IMR-90 (cell line): ENCODE data around the gene AKAP13. TPM values are rescaled to one million over a fixed set of nuclear protein-coding genes. Genes with fewer than 3 reads are reported as not detected.

ENCODE experiments used
- ATAC-seq: fragments of 200-7000 bp; cut with Tn5 transposase; 2 replicates; pipeline ENCODE4 v1.9.1; 2020; ENCODE audit warnings: low read depth, mild to moderate bottlenecking, moderate library complexity
- BruUV-seq: library from RNA; stranded (reverse); fragments of 400-500 nt; replicated peaks from 2 replicates; lab custom pipeline; 2021; lab: Mats Ljungman, UMichigan
- CTCF ChIA-PET: fragments of 300-600 bp; formaldehyde crosslinking; extraction: SDS; loops from one replicate; lab custom pipeline; 2021; ENCODE audit warnings: antibody characterized with exemption; lab: Yijun Ruan, JAX
- POLR2A ChIA-PET: fragments of 300-600 bp; sonication (Branson Sonifier 250); formaldehyde crosslinking; loops from one replicate; lab custom pipeline; 2022; ENCODE audit warnings: antibody characterized with exemption; ENCODE audit not compliant: unreplicated experiment; lab: Charles Lee
- DNase-seq: peaks from one replicate; pipeline ENCODE4 v3.0.0; 2013
- H2AFZ ChIP-seq: replicated peaks from 2 replicates; pipeline ENCODE3; 2013; ENCODE audit warnings: low read length, mild to moderate bottlenecking; ENCODE audit not compliant: poor library complexity
- H2AK5ac ChIP-seq: 2 replicates; pipeline ENCODE4 v1.6.1; 2013; ENCODE audit warnings: low read depth, low read length, inconsistent platforms
- H2AK9ac ChIP-seq: replicated peaks from 2 replicates; pipeline ENCODE3; 2013; ENCODE audit warnings: mild to moderate bottlenecking, low read depth, low read length, moderate library complexity; ENCODE audit not compliant: poor library complexity
- H2BK120ac ChIP-seq: 2 replicates; pipeline ENCODE4 v1.6.1; 2013; ENCODE audit warnings: low read depth, low read length, inconsistent platforms
- H2BK15ac ChIP-seq: 3 replicates; pipeline ENCODE4 v1.6.1; 2013; ENCODE audit warnings: low read depth, low read length, inconsistent platforms
- H2BK20ac ChIP-seq: 2 replicates; pipeline ENCODE4 v1.6.1; 2013; ENCODE audit warnings: low read depth, mild to moderate bottlenecking, inconsistent platforms, low read length, moderate library complexity
- H2BK5ac ChIP-seq: 2 replicates; pipeline ENCODE4 v1.6.1; 2013; ENCODE audit warnings: mild to moderate bottlenecking, low read depth, low read length, inconsistent platforms; ENCODE audit not compliant: poor library complexity, severe bottlenecking
- H3K14ac ChIP-seq: replicated peaks from 2 replicates; pipeline ENCODE4 v1.6.1; 2013; ENCODE audit warnings: low read depth, low read length, inconsistent platforms
- H3K18ac ChIP-seq: 2 replicates; pipeline ENCODE4 v1.6.1; 2013; ENCODE audit warnings: low read depth, low read length, control low read depth
- H3K23ac ChIP-seq: 2 replicates; pipeline ENCODE4 v1.6.1; 2013; ENCODE audit warnings: low read depth, low read length, inconsistent platforms
- H3K27ac ChIP-seq: 2 replicates; pipeline ENCODE4 v1.5.1; 2013; ENCODE audit warnings: mild to moderate bottlenecking, control low read depth, low read length; ENCODE audit not compliant: insufficient read depth
- H3K27me3 ChIP-seq: 2 replicates; pipeline ENCODE4 v1.6.1; 2013; ENCODE audit warnings: low read length; ENCODE audit not compliant: control insufficient read depth, insufficient read depth
- H3K36me3 ChIP-seq: 2 replicates; pipeline ENCODE4 v1.6.1; 2013; ENCODE audit warnings: low read length, mixed read lengths; ENCODE audit not compliant: control insufficient read depth, insufficient read depth
- H3K4ac ChIP-seq: 2 replicates; pipeline ENCODE4 v1.6.1; 2013; ENCODE audit warnings: low read depth, low read length, inconsistent platforms
- H3K4me1 ChIP-seq: 2 replicates; pipeline ENCODE4 v1.6.1; 2013; ENCODE audit warnings: low read length, mixed read lengths; ENCODE audit not compliant: control insufficient read depth, insufficient read depth
- H3K4me2 ChIP-seq: 2 replicates; pipeline ENCODE4 v1.6.1; 2013; ENCODE audit warnings: low read depth, mild to moderate bottlenecking, control low read depth, low read length, moderate library complexity
- H3K4me3 ChIP-seq: 2 replicates; pipeline ENCODE4 v1.5.1; 2013; ENCODE audit warnings: low read depth, mild to moderate bottlenecking, control low read depth, low read length, moderate library complexity; ENCODE audit not compliant: insufficient read depth
- H3K56ac ChIP-seq: 2 replicates; pipeline ENCODE4 v1.6.1; 2013; ENCODE audit warnings: low read length, inconsistent platforms; ENCODE audit not compliant: insufficient read depth; ENCODE audit errors: extremely low read depth
- H3K79me1 ChIP-seq, 2 experiments: 2 replicates each; pipeline ENCODE4 v1.6.1; 2013; ENCODE audit warnings: low read length in 2 of 2, inconsistent platforms in 1 of 2, low read depth in 1 of 2
- H3K9ac ChIP-seq: 2 replicates; pipeline ENCODE4 v1.6.1; 2013; ENCODE audit warnings: low read depth, low read length, control low read depth
- H3K9me1 ChIP-seq: 2 replicates; pipeline ENCODE4 v1.6.1; 2013; ENCODE audit warnings: low read length, inconsistent platforms; ENCODE audit not compliant: insufficient read depth
- H3K9me3 ChIP-seq: 2 replicates; pipeline ENCODE4 v1.6.1; 2013; ENCODE audit warnings: low read length; ENCODE audit not compliant: control insufficient read depth, insufficient read depth
- H4K20me1 ChIP-seq: 2 replicates; pipeline ENCODE4 v1.6.1; 2013; ENCODE audit warnings: low read length, inconsistent platforms; ENCODE audit not compliant: insufficient read depth
- H4K5ac ChIP-seq: 2 replicates; pipeline ENCODE4 v1.6.1; 2013; ENCODE audit warnings: mild to moderate bottlenecking, low read depth, low read length, control low read depth
- H4K8ac ChIP-seq, 2 experiments: 2 replicates each; pipeline ENCODE4 v1.6.1; 2013; ENCODE audit warnings: low read depth in 2 of 2, low read length in 2 of 2, control low read depth in 1 of 2, inconsistent platforms in 1 of 2
- H4K91ac ChIP-seq: 2 replicates; pipeline ENCODE4 v1.6.1; 2013; ENCODE audit warnings: low read depth, low read length, inconsistent platforms; ENCODE audit not compliant: insufficient read depth
- BHLHE40 ChIP-seq: fragments of 150-350 bp; IDR thresholded peaks from 2 replicates; pipeline ENCODE4 v1.6.1; 2016; ENCODE audit warnings: mild to moderate bottlenecking, low read depth, low read length
- CEBPB ChIP-seq: IDR thresholded peaks from 2 replicates; pipeline ENCODE4 v1.6.1; 2012; ENCODE audit warnings: low read depth, low read length, improper control_type of control experiment
- CHD1 ChIP-seq: IDR thresholded peaks from 2 replicates; pipeline ENCODE4 v1.6.1; 2012; ENCODE audit warnings: low read depth, low read length, improper control_type of control experiment
- FOS ChIP-seq: fragments of 150-350 bp; IDR thresholded peaks from 2 replicates; pipeline ENCODE4 v1.6.1; 2016; ENCODE audit warnings: low read depth, low read length
- MAFK ChIP-seq: IDR thresholded peaks from 2 replicates; pipeline ENCODE4 v1.6.1; 2012; ENCODE audit warnings: low read depth, low read length, improper control_type of control experiment
- MAZ ChIP-seq: IDR thresholded peaks from 2 replicates; pipeline ENCODE4 v1.6.1; 2012; ENCODE audit warnings: low read depth, mild to moderate bottlenecking, low read length, improper control_type of control experiment, moderate library complexity, borderline replicate concordance
- MXI1 ChIP-seq: IDR thresholded peaks from 2 replicates; pipeline ENCODE4 v1.6.1; 2012; ENCODE audit warnings: low read depth, mild to moderate bottlenecking, low read length, moderate library complexity, borderline replicate concordance
- NFE2L2 ChIP-seq: fragments of 150-350 bp; IDR thresholded peaks from 2 replicates; pipeline ENCODE4 v1.6.1; 2016; ENCODE audit warnings: low read depth, mild to moderate bottlenecking, low read length
- POLR2A ChIP-seq: IDR thresholded peaks from 2 replicates; pipeline ENCODE4 v1.6.1; 2012; ENCODE audit warnings: mild to moderate bottlenecking, low read depth, low read length
- RAD21 ChIP-seq: IDR thresholded peaks from 2 replicates; pipeline ENCODE4 v1.6.1; 2012; ENCODE audit warnings: low read length, improper control_type of control experiment
- RCOR1 ChIP-seq: IDR thresholded peaks from 2 replicates; pipeline ENCODE4 v1.6.1; 2012; ENCODE audit warnings: mild to moderate bottlenecking, low read length, improper control_type of control experiment; ENCODE audit not compliant: insufficient replicate concordance
- RFX5 ChIP-seq: IDR thresholded peaks from 2 replicates; pipeline ENCODE4 v1.8.0; 2012; ENCODE audit warnings: low read depth, mild to moderate bottlenecking, low read length, moderate library complexity
- SMC3 ChIP-seq: fragments of 150-350 bp; IDR thresholded peaks from 2 replicates; pipeline ENCODE4 v1.6.1; 2016; ENCODE audit warnings: low read depth, mild to moderate bottlenecking, antibody characterized with exemption, low read length, moderate library complexity
- dilution Hi-C: fragments of 300-500 bp; cut with HindIII; formaldehyde crosslinking; loops from one replicate; pipeline ENCODE4 v1.14.3; 2018; ENCODE audit warnings: low sequenced_read_pairs; ENCODE audit not compliant: unreplicated experiment
- in situ Hi-C: fragments of 300-500 bp; cut with MboI; formaldehyde crosslinking; loops from 3 replicates; pipeline ENCODE4 v1.14.3; 2019; ENCODE audit warnings: low sequenced_read_pairs, inconsistent platforms, mixed read lengths
- intact Hi-C: fragments of 100-400 bp; cut with micrococcal nuclease; formaldehyde crosslinking; loops from 2 replicates; pipeline ENCODE4 v1.10.0; 2022
- polyA plus RNA-seq, 3 experiments: library from polyadenylated mRNA; depleted of rRNA; stranded (reverse); fragments of >200 nt; gene quantifications; 2 replicates each; pipeline ENCODE4 v1.2.3, GENCODE V29; 2012; ENCODE audit warnings: low replicate concordance in 1 of 3
- total RNA-seq: library from RNA; depleted of rRNA; stranded (reverse); fragments of >200 nt; gene quantifications from 2 replicates; pipeline ENCODE4 v1.2.3, GENCODE V29; 2012
- TF ChIP-seq, protein P1 (sequence below): conservative IDR thresholded peaks from 2 replicates; pipeline ENCODE4 v1.5.1; 2012; ENCODE audit warnings: mild to moderate bottlenecking, low read depth, low read length, improper control_type of control experiment
- TF ChIP-seq, protein P2 (sequence below): fragments of 150-350 bp; IDR thresholded peaks from 2 replicates; pipeline ENCODE4 v1.6.1; 2017; ENCODE audit warnings: mild to moderate bottlenecking, antibody characterized with exemption, low read length, low read depth
- TF ChIP-seq, protein P3 (sequence below): fragments of 150-350 bp; IDR thresholded peaks from 2 replicates; pipeline ENCODE4 v1.6.1; 2016; ENCODE audit warnings: low read depth, mild to moderate bottlenecking, low read length, moderate library complexity, borderline replicate concordance

The AKAP13 gene
- total and polyA plus RNA-seq, 2 of the 4 experiments (the other 2 are of a cell fraction) = 10.4 to 46.4 TPM

DNA sequence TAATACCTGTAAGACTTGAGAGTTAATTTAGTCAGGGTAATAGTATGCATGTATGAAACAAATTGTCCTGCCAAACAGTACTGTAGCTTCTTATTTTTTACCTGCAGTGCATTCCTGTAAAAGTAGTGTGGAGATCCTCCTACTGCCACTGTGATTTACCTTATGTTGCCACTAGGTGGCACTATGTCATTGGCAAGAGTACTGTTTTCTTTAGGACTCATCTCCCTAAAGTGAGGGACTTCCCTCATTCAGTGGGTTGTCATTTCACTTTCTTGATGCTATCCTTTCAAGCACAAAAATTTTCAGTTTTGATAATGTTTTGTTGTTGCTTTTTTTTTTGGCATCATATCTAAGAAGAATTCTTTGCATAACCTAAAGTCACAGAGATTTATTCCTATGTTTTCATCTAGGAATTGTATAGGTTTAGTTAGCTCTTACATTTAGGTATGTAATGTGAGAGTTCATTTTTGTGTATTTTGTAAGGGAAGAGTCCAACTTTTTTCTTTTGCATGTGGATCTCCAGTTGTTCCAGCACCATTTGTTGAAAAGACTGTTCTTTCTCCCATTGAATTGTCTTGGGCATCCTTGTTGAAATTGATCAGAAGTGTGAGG, 105.7 kb downstream of the AKAP13 start:
- no peak overlapping the region for H2BK5ac ChIP-seq
- no peak overlapping the region for H3K23ac ChIP-seq
- DNase-seq (peak; percentile 81), ATAC-seq (peak; percentile 61)
- in situ Hi-C loops (loop anchor here (10.0 kb wide), 1 partner anchor 349 kb away; no protein-coding TSS in a partner anchor), intact Hi-C loops (loop anchor here (2.0 to 10.0 kb wide), 3 partner anchors 219 to 345 kb away; no protein-coding TSS in a partner anchor), dilution Hi-C loops (no loop called here)
- H3K18ac ChIP-seq = no peak overlapping the region
- no peak overlapping the region for H2AFZ ChIP-seq
- no peak overlapping the region for H2BK20ac ChIP-seq
- no peak overlapping the region for H3K14ac ChIP-seq
- no peak overlapping the region for H3K4me2 ChIP-seq
- no peak overlapping the region for H3K4me3 ChIP-seq
- POLR2A ChIA-PET = no interaction called here
- H3K27me3 ChIP-seq = no peaks in the 10 kb centered on the region
- H3K9ac ChIP-seq = no peak overlapping the region
- no peak overlapping the region for H4K8ac ChIP-seq
- no peaks in the 10 kb centered on the region; the same call in 1 of the 2 replicates for H4K20me1 ChIP-seq
- H3K9me3 ChIP-seq = no peaks in the 10 kb centered on the region
- H3K56ac ChIP-seq = no peak overlapping the region
- no peak overlapping the region for H2AK5ac ChIP-seq
- H2BK15ac ChIP-seq = no peak overlapping the region
- no peak overlapping the region for H4K5ac ChIP-seq
- H3K9me1 ChIP-seq = peaks cover 8% of the 10 kb centered on the region; the same call in 1 of the 2 replicates
- no TSS peak for BruUV-seq
- no peak overlapping the region for H3K4ac ChIP-seq
- peaks cover 4% of the 10 kb centered on the region for H3K4me1 ChIP-seq
- no peak overlapping the region for H3K27ac ChIP-seq
- CTCF ChIA-PET = interaction anchor here (0.6 kb wide), 2 partner anchors 74 to 120 kb away, joined by 3 to 4 read pairs; no protein-coding TSS in a partner anchor
- H3K36me3 ChIP-seq = peaks cover 2% of the 10 kb centered on the region; the same call in 1 of the 2 replicates
- H3K79me1 ChIP-seq = peaks cover 24 to 61% of the 10 kb centered on the region in 2 experiments
- TF ChIP-seq MAZ = no peak
- no peak for TF ChIP-seq NFE2L2
- no peak for TF ChIP-seq FOS
- no peak for TF ChIP-seq POLR2A
- TF ChIP-seq SMC3 = peak; percentile 67
- TF ChIP-seq, protein P1, sequence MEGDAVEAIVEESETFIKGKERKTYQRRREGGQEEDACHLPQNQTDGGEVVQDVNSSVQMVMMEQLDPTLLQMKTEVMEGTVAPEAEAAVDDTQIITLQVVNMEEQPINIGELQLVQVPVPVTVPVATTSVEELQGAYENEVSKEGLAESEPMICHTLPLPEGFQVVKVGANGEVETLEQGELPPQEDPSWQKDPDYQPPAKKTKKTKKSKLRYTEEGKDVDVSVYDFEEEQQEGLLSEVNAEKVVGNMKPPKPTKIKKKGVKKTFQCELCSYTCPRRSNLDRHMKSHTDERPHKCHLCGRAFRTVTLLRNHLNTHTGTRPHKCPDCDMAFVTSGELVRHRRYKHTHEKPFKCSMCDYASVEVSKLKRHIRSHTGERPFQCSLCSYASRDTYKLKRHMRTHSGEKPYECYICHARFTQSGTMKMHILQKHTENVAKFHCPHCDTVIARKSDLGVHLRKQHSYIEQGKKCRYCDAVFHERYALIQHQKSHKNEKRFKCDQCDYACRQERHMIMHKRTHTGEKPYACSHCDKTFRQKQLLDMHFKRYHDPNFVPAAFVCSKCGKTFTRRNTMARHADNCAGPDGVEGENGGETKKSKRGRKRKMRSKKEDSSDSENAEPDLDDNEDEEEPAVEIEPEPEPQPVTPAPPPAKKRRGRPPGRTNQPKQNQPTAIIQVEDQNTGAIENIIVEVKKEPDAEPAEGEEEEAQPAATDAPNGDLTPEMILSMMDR = peak; percentile 68
- no peak for TF ChIP-seq RCOR1
- TF ChIP-seq, protein P2, sequence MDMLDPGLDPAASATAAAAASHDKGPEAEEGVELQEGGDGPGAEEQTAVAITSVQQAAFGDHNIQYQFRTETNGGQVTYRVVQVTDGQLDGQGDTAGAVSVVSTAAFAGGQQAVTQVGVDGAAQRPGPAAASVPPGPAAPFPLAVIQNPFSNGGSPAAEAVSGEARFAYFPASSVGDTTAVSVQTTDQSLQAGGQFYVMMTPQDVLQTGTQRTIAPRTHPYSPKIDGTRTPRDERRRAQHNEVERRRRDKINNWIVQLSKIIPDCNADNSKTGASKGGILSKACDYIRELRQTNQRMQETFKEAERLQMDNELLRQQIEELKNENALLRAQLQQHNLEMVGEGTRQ = no peak
- TF ChIP-seq, protein P3, sequence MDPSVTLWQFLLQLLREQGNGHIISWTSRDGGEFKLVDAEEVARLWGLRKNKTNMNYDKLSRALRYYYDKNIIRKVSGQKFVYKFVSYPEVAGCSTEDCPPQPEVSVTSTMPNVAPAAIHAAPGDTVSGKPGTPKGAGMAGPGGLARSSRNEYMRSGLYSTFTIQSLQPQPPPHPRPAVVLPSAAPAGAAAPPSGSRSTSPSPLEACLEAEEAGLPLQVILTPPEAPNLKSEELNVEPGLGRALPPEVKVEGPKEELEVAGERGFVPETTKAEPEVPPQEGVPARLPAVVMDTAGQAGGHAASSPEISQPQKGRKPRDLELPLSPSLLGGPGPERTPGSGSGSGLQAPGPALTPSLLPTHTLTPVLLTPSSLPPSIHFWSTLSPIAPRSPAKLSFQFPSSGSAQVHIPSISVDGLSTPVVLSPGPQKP = no peak
- no peak for TF ChIP-seq RFX5
- peak; percentile 81 for TF ChIP-seq RAD21
- no peak for TF ChIP-seq BHLHE40
- no peak for TF ChIP-seq MXI1
- TF ChIP-seq CEBPB = no peak
- TF ChIP-seq CHD1 = no peak
- no peak for TF ChIP-seq MAFK
- no peak overlapping the region for H2AK9ac ChIP-seq
- H2BK120ac ChIP-seq = no peak overlapping the region
- no peak overlapping the region for H4K91ac ChIP-seq
